ENCODE results near the gene HPS1.

HPS1 gene

GRCh38 chr10:98446661-98447221 is at the start of gene HPS1:
Gene HPS1 (minus strand): TSS chr10:98446935. CDS start chr10:98443240, 3,695 bp downstream.
- no peak for TF ChIP-seq CTCF (conservative IDR thresholded peaks at IDR 0.05; ENCODE audit: control insufficient read depth, insufficient read depth, low read depth, low read length)
- H3K4me3 ChIP-seq (ENCODE audit: control insufficient read depth, low read depth, low read length) = peak within 1 kb of the TSS; percentile 82
- DNase-seq (ENCODE audit: low read depth) = peak; percentile 60

DNA sequence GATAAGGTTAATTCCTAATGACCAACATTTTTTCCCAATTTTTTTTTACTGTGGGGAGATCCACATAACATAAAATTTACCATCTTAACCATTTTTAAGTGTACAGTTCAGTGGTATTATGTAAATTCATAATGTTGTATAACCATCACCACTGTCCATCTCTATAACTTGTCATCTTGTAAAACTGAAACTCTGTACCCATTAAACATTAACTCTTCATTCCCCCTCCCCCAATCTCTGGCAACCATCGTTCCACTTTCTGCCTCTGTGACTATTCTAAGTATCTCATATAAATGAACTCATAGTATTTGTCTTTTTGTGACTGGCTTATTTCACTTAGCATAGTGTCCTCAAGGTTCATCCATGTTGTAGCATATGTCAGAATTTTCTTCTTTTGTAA is 46.0 kb upstream of the HPS1 start:
- no peak overlapping the region for H3K4me3 ChIP-seq (ENCODE audit: control insufficient read depth, low read depth, low read length)
- DNase-seq (ENCODE audit: low read depth) = no peak
- no peak for TF ChIP-seq CTCF (conservative IDR thresholded peaks at IDR 0.05; ENCODE audit: control insufficient read depth, insufficient read depth, low read depth, low read length)

GRCh38 chr10:98489561-98490481 is 43.1 kb upstream of the HPS1 start:
- DNase-seq (ENCODE audit: low read depth) = no peak
- H3K4me3 ChIP-seq (ENCODE audit: control insufficient read depth, low read depth, low read length) = no peak overlapping the region
- TF ChIP-seq CTCF (conservative IDR thresholded peaks at IDR 0.05; ENCODE audit: control insufficient read depth, insufficient read depth, low read depth, low read length) = no peak

GRCh38 chr10:98488669-98489430 is 42.1 kb upstream of the HPS1 start:
- TF ChIP-seq CTCF (conservative IDR thresholded peaks at IDR 0.05; ENCODE audit: control insufficient read depth, insufficient read depth, low read depth, low read length) = no peak
- peak; percentile 13 for DNase-seq (ENCODE audit: low read depth)
- H3K4me3 ChIP-seq (ENCODE audit: control insufficient read depth, low read depth, low read length) = no peak overlapping the region

- TF ChIP-seq CTCF (conservative IDR thresholded peaks at IDR 0.05; ENCODE audit: control insufficient read depth, insufficient read depth, low read depth, low read length) = no peak
- no peak overlapping the region for H3K4me3 ChIP-seq (ENCODE audit: control insufficient read depth, low read depth, low read length)
- no peak for DNase-seq (ENCODE audit: low read depth)
Observed at GRCh38 chr10:98487649-98488048, 40.9 kb upstream of the HPS1 start.

DNA sequence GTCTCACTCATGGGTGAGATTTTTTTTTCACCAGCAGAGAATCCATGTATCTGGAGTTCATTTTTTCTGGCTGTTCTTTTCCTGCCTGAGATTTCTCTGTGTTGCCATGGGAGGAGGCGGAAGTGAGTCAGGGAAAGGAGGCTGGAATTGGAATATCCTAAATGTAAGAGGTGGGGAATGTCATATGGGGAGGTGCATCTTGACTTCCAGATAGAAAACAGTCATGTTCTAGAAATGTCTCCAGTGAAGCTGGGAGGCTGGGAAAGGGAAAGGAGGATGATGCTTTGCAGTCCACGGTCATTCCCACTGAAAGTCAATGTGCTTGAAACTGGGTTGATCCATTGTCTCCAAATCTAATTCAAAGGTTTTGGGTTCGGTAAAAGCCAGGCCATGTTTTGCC is 39.7 kb upstream of the HPS1 start:
- no peak for TF ChIP-seq CTCF (conservative IDR thresholded peaks at IDR 0.05; ENCODE audit: control insufficient read depth, insufficient read depth, low read depth, low read length)
- no peak overlapping the region for H3K4me3 ChIP-seq (ENCODE audit: control insufficient read depth, low read depth, low read length)
- peak; percentile 87 for DNase-seq (ENCODE audit: low read depth)
